ENCODE results near the gene CPA4. TPM values are rescaled to one million over a fixed set of nuclear protein-coding genes. Genes with fewer than 3 reads are reported as not detected.

Gene CPA4
- total and polyA plus RNA-seq, 2 of the 13 experiments (the other 11 are each of a cell fraction or from before 2014, with no cell fraction given), result 0.20 to 0.22 TPM

DNA sequence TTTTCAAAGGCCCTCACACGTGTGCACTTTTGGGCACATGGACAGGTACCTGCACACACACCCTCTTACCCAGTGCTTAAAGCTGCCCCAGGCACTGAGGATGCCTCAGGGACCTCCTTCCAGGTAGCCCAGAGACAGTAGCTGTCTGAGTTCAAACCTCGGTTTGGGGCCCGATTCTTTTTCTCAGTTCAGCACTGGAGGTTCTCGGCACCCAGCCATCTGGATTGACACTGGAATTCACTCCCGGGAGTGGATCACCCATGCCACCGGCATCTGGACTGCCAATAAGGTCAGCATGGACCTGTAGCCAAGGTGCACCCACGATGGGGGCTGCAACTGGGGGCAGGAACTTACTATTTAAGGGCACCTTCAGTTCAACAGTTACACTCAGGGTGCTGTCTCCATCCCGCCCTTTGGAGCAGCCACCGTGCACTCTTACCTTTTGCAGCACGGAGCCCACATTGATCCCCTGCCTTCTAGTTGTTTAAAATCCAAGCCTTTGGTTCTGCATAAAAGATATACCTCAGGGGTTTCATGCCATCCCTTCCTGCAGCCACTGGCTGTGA, 69.4 kb downstream of the CPA4 start (continued):
- TF ChIP-seq, protein P1, sequence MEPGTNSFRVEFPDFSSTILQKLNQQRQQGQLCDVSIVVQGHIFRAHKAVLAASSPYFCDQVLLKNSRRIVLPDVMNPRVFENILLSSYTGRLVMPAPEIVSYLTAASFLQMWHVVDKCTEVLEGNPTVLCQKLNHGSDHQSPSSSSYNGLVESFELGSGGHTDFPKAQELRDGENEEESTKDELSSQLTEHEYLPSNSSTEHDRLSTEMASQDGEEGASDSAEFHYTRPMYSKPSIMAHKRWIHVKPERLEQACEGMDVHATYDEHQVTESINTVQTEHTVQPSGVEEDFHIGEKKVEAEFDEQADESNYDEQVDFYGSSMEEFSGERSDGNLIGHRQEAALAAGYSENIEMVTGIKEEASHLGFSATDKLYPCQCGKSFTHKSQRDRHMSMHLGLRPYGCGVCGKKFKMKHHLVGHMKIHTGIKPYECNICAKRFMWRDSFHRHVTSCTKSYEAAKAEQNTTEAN (CRISPR knock-in tag; conservative IDR thresholded peaks at IDR 0.05), result no peak

DNA sequence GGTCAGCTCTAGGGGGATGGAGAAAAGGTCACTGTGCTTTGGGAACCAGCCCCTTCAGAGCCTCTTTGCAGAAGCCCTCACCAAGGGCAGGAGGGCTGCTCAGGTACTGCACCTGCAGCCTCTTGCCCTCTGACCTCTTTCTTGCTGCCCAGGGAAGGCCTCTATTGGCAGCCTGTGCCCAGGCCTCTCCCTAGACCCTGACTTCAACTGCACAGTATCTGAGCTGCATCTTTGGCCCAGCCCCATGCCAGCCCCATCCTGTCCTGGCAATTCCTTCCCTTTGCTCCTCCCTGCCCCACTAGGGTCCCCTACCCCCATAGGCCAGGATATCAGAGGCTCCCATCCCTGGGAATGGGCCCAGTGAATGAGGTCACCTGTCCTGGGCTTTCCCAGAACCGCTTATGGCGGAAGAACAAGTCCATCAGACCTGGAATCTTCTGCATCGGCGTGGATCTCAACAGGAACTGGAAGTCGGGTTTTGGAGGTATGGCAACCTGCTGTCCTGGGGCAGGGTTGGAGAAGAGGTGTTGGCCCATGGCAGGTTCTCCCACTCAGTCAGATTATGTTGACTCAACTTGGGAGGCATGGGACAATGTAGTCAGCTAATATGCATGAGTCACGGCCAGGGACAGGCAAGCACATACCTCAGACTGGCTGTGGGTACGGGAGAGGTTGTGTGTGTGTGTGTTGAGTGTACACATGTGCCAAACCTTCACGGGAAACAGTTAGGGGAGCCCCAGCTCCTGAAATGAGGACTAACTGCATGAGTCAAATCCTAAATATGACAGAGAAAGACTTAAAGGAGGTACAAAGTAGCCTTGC, 70.3 kb downstream of the CPA4 start:
- DNase-seq (ENCODE audit: low spot score) (peak; percentile 76), ATAC-seq (peak; percentile 81), FAIRE-seq (no peak)
- CTCF ChIA-PET (ENCODE audit: low intra/inter-chr PET ratio, low total read pairs), result no interaction called here
- no peaks in the 10 kb centered on the region for H3K36me3 ChIP-seq (replicated peaks in 1 of 2; ENCODE audit: control insufficient read depth in 1 of 2, insufficient read depth in 2 of 2, low read length in 2 of 2)
- intact Hi-C loops (cut with micrococcal nuclease; ENCODE audit: unreplicated experiment) (no loop called here), in situ Hi-C loops (cut with HindIII; ENCODE audit: extremely low pct_ligation_motif_present, low pct_unique_long_range_greater_than_20kb) (no loop called here)
- H3K27ac ChIP-seq (ENCODE audit: extremely low read length, insufficient read depth, low read length), result no peak overlapping the region
- H3K9me3 ChIP-seq (ENCODE audit: low read length), result no peaks in the 10 kb centered on the region; the same call in 1 of the 2 replicates
- peaks cover 1 to 24% of the 10 kb centered on the region in 2 experiments; a peak in 4 of 5 replicates for H3K27me3 ChIP-seq (ENCODE audit: control insufficient read depth in 1 of 2, insufficient read depth in 2 of 2, low read length in 2 of 2)
- BruUV-seq (replicated peaks), result no TSS peak
- no peaks in the 10 kb centered on the region for H4K20me1 ChIP-seq (ENCODE audit: insufficient read depth, low read length)
- no peaks in the 10 kb centered on the region for H3K79me2 ChIP-seq (ENCODE audit: insufficient read depth, low read length)
- H3K9ac ChIP-seq (ENCODE audit: insufficient read depth, low read depth, low read length), result no peak overlapping the region
- WGBS (ENCODE audit: low lambda C conversion rate), result 32% methylated on average over 8 of the region's 8 CpGs
- peaks cover 39% of the 10 kb centered on the region for H3K4me1 ChIP-seq (ENCODE audit: insufficient read depth, low read length)
- POLR2A ChIA-PET, result no interaction called here
- no peak overlapping the region for H2AFZ ChIP-seq (ENCODE audit: low read length)
- H3K4me2 ChIP-seq (ENCODE audit: low read depth, low read length), result peak overlapping the region; percentile 28; the same call in 1 of the 2 replicates
- no peak overlapping the region for H3K4me3 ChIP-seq (replicated peaks in 1 of 3; ENCODE audit: insufficient read depth in 1 of 3, low read depth in 2 of 3, low read length in 3 of 3)
- TF ChIP-seq ZNF30 (CRISPR knock-in tag; IDR thresholded peaks at IDR 0.05) (no peak), FOXA1 (IDR thresholded peaks at IDR 0.05) (no peak), FOXA1 (CRISPR knock-in tag; IDR thresholded peaks at IDR 0.05) (peak; percentile 26; the same call in 1 of the 2 replicates), SALL1 (CRISPR knock-in tag; IDR thresholded peaks at IDR 0.05) (no peak), ZNF12 (CRISPR knock-in tag; IDR thresholded peaks at IDR 0.05) (0 out of 2 replicates have a peak, but pooled peaks have one; percentile 43), ZNF841 (CRISPR knock-in tag; IDR thresholded peaks at IDR 0.05; ENCODE audit: borderline replicate concordance) (no peak), ZNF274 (CRISPR knock-in tag; IDR thresholded peaks at IDR 0.05) (0 out of 2 replicates have a peak, but pooled peaks have one; percentile 37), ONECUT2 (CRISPR knock-in tag; IDR thresholded peaks at IDR 0.05) (no peak), NFKBIZ (CRISPR knock-in tag; IDR thresholded peaks at IDR 0.05) (no peak), KMT2A (CRISPR knock-in tag; IDR thresholded peaks at IDR 0.05) (no peak), CBX1 (IDR thresholded peaks at IDR 0.05; ENCODE audit: low read depth) (no peak), MAFK (conservative IDR thresholded peaks at IDR 0.05 in 1 of 2, IDR thresholded peaks at IDR 0.05 in 1 of 2; ENCODE audit: low read length in 2 of 2) (0 out of 4 replicates have a peak, but pooled peaks of 1 of the 2 experiments have one; percentile 1)
- TF ChIP-seq, protein P2, sequence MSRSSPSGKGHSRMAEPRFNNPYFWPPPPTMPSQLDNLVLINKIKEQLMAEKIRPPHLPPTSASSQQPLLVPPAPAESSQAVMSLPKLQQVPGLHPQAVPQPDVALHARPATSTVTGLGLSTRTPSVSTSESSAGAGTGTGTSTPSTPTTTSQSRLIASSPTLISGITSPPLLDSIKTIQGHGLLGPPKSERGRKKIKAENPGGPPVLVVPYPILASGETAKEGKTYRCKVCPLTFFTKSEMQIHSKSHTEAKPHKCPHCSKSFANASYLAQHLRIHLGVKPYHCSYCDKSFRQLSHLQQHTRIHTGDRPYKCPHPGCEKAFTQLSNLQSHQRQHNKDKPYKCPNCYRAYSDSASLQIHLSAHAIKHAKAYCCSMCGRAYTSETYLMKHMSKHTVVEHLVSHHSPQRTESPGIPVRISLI (CRISPR knock-in tag; IDR thresholded peaks at IDR 0.05; ENCODE audit: borderline replicate concordance), result no peak
- TF ChIP-seq, protein P3, sequence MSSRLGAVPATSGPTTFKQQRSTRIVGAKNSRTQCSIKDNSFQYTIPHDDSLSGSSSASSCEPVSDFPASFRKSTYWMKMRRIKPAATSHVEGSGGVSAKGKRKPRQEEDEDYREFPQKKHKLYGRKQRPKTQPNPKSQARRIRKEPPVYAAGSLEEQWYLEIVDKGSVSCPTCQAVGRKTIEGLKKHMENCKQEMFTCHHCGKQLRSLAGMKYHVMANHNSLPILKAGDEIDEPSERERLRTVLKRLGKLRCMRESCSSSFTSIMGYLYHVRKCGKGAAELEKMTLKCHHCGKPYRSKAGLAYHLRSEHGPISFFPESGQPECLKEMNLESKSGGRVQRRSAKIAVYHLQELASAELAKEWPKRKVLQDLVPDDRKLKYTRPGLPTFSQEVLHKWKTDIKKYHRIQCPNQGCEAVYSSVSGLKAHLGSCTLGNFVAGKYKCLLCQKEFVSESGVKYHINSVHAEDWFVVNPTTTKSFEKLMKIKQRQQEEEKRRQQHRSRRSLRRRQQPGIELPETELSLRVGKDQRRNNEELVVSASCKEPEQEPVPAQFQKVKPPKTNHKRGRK (CRISPR knock-in tag; IDR thresholded peaks at IDR 0.05), result no peak
- TF ChIP-seq, protein P4, sequence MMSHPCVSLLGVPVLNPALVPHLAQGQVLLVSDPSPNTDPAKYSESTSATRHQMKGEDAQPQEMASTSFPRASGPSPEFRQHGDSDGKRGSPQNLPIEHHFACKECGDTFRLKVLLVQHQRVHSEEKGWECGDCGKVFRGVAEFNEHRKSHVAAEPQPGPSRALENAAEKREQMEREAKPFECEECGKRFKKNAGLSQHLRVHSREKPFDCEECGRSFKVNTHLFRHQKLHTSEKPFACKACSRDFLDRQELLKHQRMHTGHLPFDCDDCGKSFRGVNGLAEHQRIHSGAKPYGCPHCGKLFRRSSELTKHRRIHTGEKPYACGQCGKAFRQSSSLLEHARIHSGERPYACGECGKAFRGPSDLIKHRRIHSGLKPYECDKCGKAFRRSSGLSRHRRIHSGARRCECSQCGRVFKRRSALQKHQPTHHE (CRISPR knock-in tag; IDR thresholded peaks at IDR 0.05; ENCODE audit: borderline replicate concordance), result no peak
